ENCODE data around the gene SIGLEC5. TPM values are rescaled to one million over a fixed set of nuclear protein-coding genes. Genes with fewer than 3 reads are reported as not detected.

The SIGLEC5 gene
- total RNA-seq, 2 donors from 2014 or later = not detected

GRCh38 chr19:51565583-51565982 is 64.6 kb downstream of the SIGLEC5 start:
- no peak overlapping the region for H3K4me3 ChIP-seq (ENCODE audit: low read length)
- peaks cover 65% of the 10 kb centered on the region for H3K27me3 Mint-ChIP-seq (ENCODE audit: insufficient read depth)
- no peaks in the 10 kb centered on the region for H3K9me3 ChIP-seq (ENCODE audit: control insufficient read depth, low read length)
- H3K9me3 Mint-ChIP-seq = no peaks in the 10 kb centered on the region
- H3K4me1 Mint-ChIP-seq = no peaks in the 10 kb centered on the region
- no peaks in the 10 kb centered on the region for H3K36me3 Mint-ChIP-seq (ENCODE audit: low read depth)
- no peak overlapping the region for H3K27ac ChIP-seq (ENCODE audit: low read depth, low read length)
- TF ChIP-seq, protein P1, sequence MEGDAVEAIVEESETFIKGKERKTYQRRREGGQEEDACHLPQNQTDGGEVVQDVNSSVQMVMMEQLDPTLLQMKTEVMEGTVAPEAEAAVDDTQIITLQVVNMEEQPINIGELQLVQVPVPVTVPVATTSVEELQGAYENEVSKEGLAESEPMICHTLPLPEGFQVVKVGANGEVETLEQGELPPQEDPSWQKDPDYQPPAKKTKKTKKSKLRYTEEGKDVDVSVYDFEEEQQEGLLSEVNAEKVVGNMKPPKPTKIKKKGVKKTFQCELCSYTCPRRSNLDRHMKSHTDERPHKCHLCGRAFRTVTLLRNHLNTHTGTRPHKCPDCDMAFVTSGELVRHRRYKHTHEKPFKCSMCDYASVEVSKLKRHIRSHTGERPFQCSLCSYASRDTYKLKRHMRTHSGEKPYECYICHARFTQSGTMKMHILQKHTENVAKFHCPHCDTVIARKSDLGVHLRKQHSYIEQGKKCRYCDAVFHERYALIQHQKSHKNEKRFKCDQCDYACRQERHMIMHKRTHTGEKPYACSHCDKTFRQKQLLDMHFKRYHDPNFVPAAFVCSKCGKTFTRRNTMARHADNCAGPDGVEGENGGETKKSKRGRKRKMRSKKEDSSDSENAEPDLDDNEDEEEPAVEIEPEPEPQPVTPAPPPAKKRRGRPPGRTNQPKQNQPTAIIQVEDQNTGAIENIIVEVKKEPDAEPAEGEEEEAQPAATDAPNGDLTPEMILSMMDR (conservative IDR thresholded peaks at IDR 0.05) = no peak
- no peak overlapping the region for H3K4me3 Mint-ChIP-seq
- no peak for DNase-seq
- H3K27ac Mint-ChIP-seq = no peak overlapping the region
- H3K36me3 ChIP-seq (ENCODE audit: control insufficient read depth, insufficient read depth, low read length) = no peaks in the 10 kb centered on the region
- H3K27me3 ChIP-seq (ENCODE audit: control insufficient read depth, insufficient read depth, low read length, poor library complexity, severe bottlenecking) = peaks cover 72% of the 10 kb centered on the region
- H3K9ac ChIP-seq (ENCODE audit: extremely low read depth, low read length, poor library complexity, severe bottlenecking) = no peak overlapping the region
- H3K4me1 ChIP-seq (ENCODE audit: control insufficient read depth, insufficient read depth, low read length) = no peaks in the 10 kb centered on the region
- 57 to 74% methylated on average over 4 of the region's 4 CpGs for WGBS, 2 experiments (ENCODE audit: insufficient coverage in 1 of 2, insufficient read length in 1 of 2)

- H3K27me3 ChIP-seq (ENCODE audit: control insufficient read depth, insufficient read depth, low read length, poor library complexity, severe bottlenecking) = peaks cover 80% of the 10 kb centered on the region
These were observed 65.4 kb downstream of the SIGLEC5 start for GRCh38 chr19:51564791-51565190.

More at GRCh38 chr19:51564791-51565190, 65.4 kb downstream of the SIGLEC5 start:
- Mint-ChIP-seq H3K9me3 (no peaks in the 10 kb centered on the region), H3K27ac (no peak overlapping the region), H3K36me3 (ENCODE audit: low read depth) (no peaks in the 10 kb centered on the region), H3K27me3 (ENCODE audit: insufficient read depth) (peaks cover 69% of the 10 kb centered on the region), H3K4me1 (no peaks in the 10 kb centered on the region), H3K4me3 (no peak overlapping the region)
- H3K4me3 ChIP-seq (ENCODE audit: low read length) = no peak overlapping the region
- DNase-seq = peak; percentile 55
- H3K36me3 ChIP-seq (ENCODE audit: control insufficient read depth, insufficient read depth, low read length) = no peaks in the 10 kb centered on the region
- TF ChIP-seq, protein P1 (conservative IDR thresholded peaks at IDR 0.05) = peak; percentile 68
- WGBS, 2 experiments (ENCODE audit: insufficient coverage in 1 of 2, insufficient read length in 1 of 2) = 46% methylated on average over 6 of the region's 6 CpGs; no CpG with 5 or more reads in 1 of the 2 experiments
- no peak overlapping the region for H3K27ac ChIP-seq (ENCODE audit: low read depth, low read length)
- H3K9ac ChIP-seq (ENCODE audit: extremely low read depth, low read length, poor library complexity, severe bottlenecking) = no peak overlapping the region
- H3K4me1 ChIP-seq (ENCODE audit: control insufficient read depth, insufficient read depth, low read length) = no peaks in the 10 kb centered on the region
- no peaks in the 10 kb centered on the region for H3K9me3 ChIP-seq (ENCODE audit: control insufficient read depth, low read length)

Other genes with a start within 250 kb of the SIGLEC5 start
- not detected for gene LIM2, start 242.4 kb downstream of the SIGLEC5 start, total RNA-seq
- gene C19orf84, start 239.8 kb downstream of the SIGLEC5 start, total RNA-seq = 1 to 10 TPM; 1.4 to 1.8 TPM
- not detected for gene SIGLEC10, start 212.8 kb downstream of the SIGLEC5 start, total RNA-seq
- gene SIGLEC8, start 171.9 kb downstream of the SIGLEC5 start, total RNA-seq = not detected
- gene CEACAM18, start 151.9 kb downstream of the SIGLEC5 start, total RNA-seq = not detected
- not detected for gene SIGLEC12, start 128.6 kb downstream of the SIGLEC5 start, total RNA-seq
- under 1 TPM in 1 of 2 donors, not detected in 1; 0.26 TPM for gene SIGLEC6, start 98.7 kb downstream of the SIGLEC5 start, total RNA-seq
- gene ZNF175, start 59.1 kb downstream of the SIGLEC5 start, total RNA-seq = 10 to 100 TPM; 10.8 to 11.3 TPM
- gene SIGLEC14, start 16.4 kb upstream of the SIGLEC5 start, total RNA-seq = not detected
- gene SPACA6, start 62.9 kb upstream of the SIGLEC5 start, total RNA-seq = 10 to 100 TPM; 18.4 to 26.8 TPM
- under 1 TPM in 1 of 2 donors, not detected in 1; 0.22 TPM for gene HAS1, start 93.6 kb upstream of the SIGLEC5 start, total RNA-seq
- gene FPR1, start 121.5 kb upstream of the SIGLEC5 start, total RNA-seq = not detected
- gene FPR2, start 130.8 kb upstream of the SIGLEC5 start, total RNA-seq = under 1 TPM in 1 of 2 donors, not detected in 1; 0.11 TPM
- gene FPR3, start 164.8 kb upstream of the SIGLEC5 start, total RNA-seq = not detected

Data from endodermal cell (in vitro differentiated cells).